HepG2 (cell line): ENCODE measurements around the gene LIN28A. TPM values are rescaled to one million over a fixed set of nuclear protein-coding genes. Genes with fewer than 3 reads are reported as not detected.
A peak's percentile ranks its signal among the peaks of the same experiment; 100 is the strongest.

Source experiments
- ARID2 ChIP-seq: sonication (generic); formaldehyde crosslinking; IDR thresholded peaks from 2 replicates; pipeline ENCODE4 v1.8.1; 2022; ENCODE audit warnings: mild to moderate bottlenecking, missing genetic modification reagents, borderline replicate concordance
- CAMTA2 ChIP-seq: sonication (generic); formaldehyde crosslinking; IDR thresholded peaks from 2 replicates; pipeline ENCODE4 v1.4.0; 2020; ENCODE audit warnings: mild to moderate bottlenecking, missing genetic modification reagents, borderline replicate concordance
- DNMT1 ChIP-seq: sonication (generic); formaldehyde crosslinking; IDR thresholded peaks from 2 replicates; pipeline ENCODE4 v1.5.1; 2020; ENCODE audit warnings: mild to moderate bottlenecking, missing genetic modification reagents
- GFI1 ChIP-seq: sonication (generic); formaldehyde crosslinking; IDR thresholded peaks from 2 replicates; pipeline ENCODE4 v1.5.0; 2020; ENCODE audit warnings: missing genetic modification reagents, mild to moderate bottlenecking, borderline replicate concordance
- ISX ChIP-seq: sonication (generic); formaldehyde crosslinking; conservative IDR thresholded peaks from 2 replicates; pipeline ENCODE4 v1.5.0; 2020; ENCODE audit warnings: missing genetic modification reagents
- NFE2L1 ChIP-seq: sonication (generic); formaldehyde crosslinking; IDR thresholded peaks from 2 replicates; pipeline ENCODE4 v1.4.0; 2020; ENCODE audit warnings: missing genetic modification reagents, mild to moderate bottlenecking, borderline replicate concordance
- NFIC ChIP-seq: IDR thresholded peaks from 2 replicates; pipeline ENCODE4 v1.6.1; 2012; ENCODE audit warnings: mild to moderate bottlenecking, low read length, inconsistent platforms
- NKX3-1 ChIP-seq: sonication (generic); formaldehyde crosslinking; IDR thresholded peaks from 2 replicates; pipeline ENCODE4 v1.5.0; 2020; ENCODE audit warnings: missing genetic modification reagents
- NR3C1 ChIP-seq: sonication (generic); formaldehyde crosslinking; IDR thresholded peaks from 2 replicates; pipeline ENCODE4 v1.4.0; 2020; ENCODE audit warnings: missing genetic modification reagents
- POGZ ChIP-seq: sonication (generic); formaldehyde crosslinking; IDR thresholded peaks from 2 replicates; pipeline ENCODE4 v1.4.0; 2020; ENCODE audit warnings: mild to moderate bottlenecking, missing genetic modification reagents
- RBM39 ChIP-seq: fragments of 200-400 bp; formaldehyde crosslinking; IDR thresholded peaks from one replicate; pipeline ENCODE4 v1.6.1; 2018; ENCODE audit warnings: antibody characterized with exemption, mild to moderate bottlenecking, low read depth, low read length; ENCODE audit not compliant: poor library complexity, severe bottlenecking
- REXO4 ChIP-seq: sonication (generic); formaldehyde crosslinking; IDR thresholded peaks from 2 replicates; pipeline ENCODE4 v1.8.0; 2022; ENCODE audit warnings: missing genetic modification reagents, mild to moderate bottlenecking, borderline replicate concordance
- SNAI1 ChIP-seq: sonication (generic); formaldehyde crosslinking; IDR thresholded peaks from 2 replicates; pipeline ENCODE4 v1.5.0; 2020; ENCODE audit warnings: mild to moderate bottlenecking, missing genetic modification reagents, borderline replicate concordance
- SP140L ChIP-seq: sonication (generic); formaldehyde crosslinking; IDR thresholded peaks from 2 replicates; pipeline ENCODE4 v1.4.0; 2020; ENCODE audit warnings: missing genetic modification reagents, borderline replicate concordance
- SSRP1 ChIP-seq: IDR thresholded peaks from 2 replicates; pipeline ENCODE4 v1.6.1; 2016; ENCODE audit warnings: control low read depth
- STAT6 ChIP-seq: sonication (generic); formaldehyde crosslinking; IDR thresholded peaks from 2 replicates; pipeline ENCODE4 v1.4.0; 2020; ENCODE audit warnings: missing genetic modification reagents, mild to moderate bottlenecking, borderline replicate concordance
- ZBTB43 ChIP-seq: sonication (generic); formaldehyde crosslinking; conservative IDR thresholded peaks from 2 replicates; pipeline ENCODE4 v1.4.0; 2020; ENCODE audit warnings: missing genetic modification reagents
- ZBTB44 ChIP-seq: sonication (generic); formaldehyde crosslinking; IDR thresholded peaks from 2 replicates; pipeline ENCODE4 v1.4.0; 2020; ENCODE audit warnings: missing genetic modification reagents
- ZNF121 ChIP-seq: sonication (generic); formaldehyde crosslinking; IDR thresholded peaks from 2 replicates; pipeline ENCODE4 v1.5.0; 2020; ENCODE audit warnings: mild to moderate bottlenecking, missing genetic modification reagents
- ZNF234 ChIP-seq: sonication (generic); formaldehyde crosslinking; conservative IDR thresholded peaks from 2 replicates; pipeline ENCODE4 v1.5.1; 2020; ENCODE audit warnings: mild to moderate bottlenecking, missing genetic modification reagents
- ZNF317 ChIP-seq: sonication (generic); formaldehyde crosslinking; IDR thresholded peaks from 2 replicates; pipeline ENCODE4 v1.5.0; 2020; ENCODE audit warnings: mild to moderate bottlenecking, missing genetic modification reagents
- ZNF484 ChIP-seq: sonication (generic); formaldehyde crosslinking; IDR thresholded peaks from 2 replicates; pipeline ENCODE4 v1.5.1; 2020; ENCODE audit warnings: mild to moderate bottlenecking, low read depth, missing genetic modification reagents, borderline replicate concordance
- ZNF530 ChIP-seq: sonication (generic); formaldehyde crosslinking; IDR thresholded peaks from 2 replicates; pipeline ENCODE4 v1.5.0; 2020; ENCODE audit warnings: low read depth, mild to moderate bottlenecking, missing genetic modification reagents
- ZNF562 ChIP-seq: sonication (generic); formaldehyde crosslinking; IDR thresholded peaks from 2 replicates; pipeline ENCODE4 v1.8.0; 2022; ENCODE audit warnings: missing genetic modification reagents, borderline replicate concordance
- ZSCAN29 ChIP-seq: sonication (generic); formaldehyde crosslinking; conservative IDR thresholded peaks from 2 replicates; pipeline ENCODE4 v1.4.0; 2020; ENCODE audit warnings: mild to moderate bottlenecking, missing genetic modification reagents
- polyA plus RNA-seq, 8 experiments: library from polyadenylated mRNA; depleted of rRNA in 3 of 8; stranded (reverse) in 7 of 8; unstranded in 1 of 8; fragments of >200 nt; fragmentation: Illumina TruSeq in 4 of 8; extraction: Trizol in 4 of 8; gene quantifications; 2 replicates each; pipeline versions ENCODE4 v1.2.1 to v1.2.3, GENCODE V29; 2011 to 2016; ENCODE audit warnings: low read depth in 4 of 8, missing spikeins in 1 of 8, mixed read lengths in 1 of 8; ENCODE audit not compliant: insufficient read depth in 1 of 8
- total RNA-seq, 5 experiments: library from RNA; depleted of rRNA; stranded (reverse); fragments of >200 nt; fragmentation: Illumina TruSeq; extraction: Trizol; gene quantifications; 2 replicates each; pipeline ENCODE4 v1.2.3, GENCODE V29; 2016; ENCODE audit warnings: low read depth in 1 of 5

Gene LIN28A
- total and polyA plus RNA-seq, 2 of the 13 experiments (the other 11 are each of a cell fraction or from before 2014, with no cell fraction given): not detected

- peak; percentile 95 for TF ChIP-seq STAT6 (CRISPR knock-in tag)
- peak; percentile 99 for TF ChIP-seq ZNF530 (CRISPR knock-in tag)
- peak; percentile 82 for TF ChIP-seq SSRP1 (CRISPR knock-in tag)
- peak; percentile 100 for TF ChIP-seq ISX (CRISPR knock-in tag)
- TF ChIP-seq ZBTB44 (CRISPR knock-in tag): peak; percentile 100
- peak; percentile 95; the same call in 1 of the 2 replicates for TF ChIP-seq ZNF562 (CRISPR knock-in tag)
- peak; percentile 97 for TF ChIP-seq ZNF317
- TF ChIP-seq SP140L (CRISPR knock-in tag): peak; percentile 100
- peak; percentile 100 for TF ChIP-seq NKX3-1
- peak; percentile 95 for TF ChIP-seq GFI1 (CRISPR knock-in tag)
- peak; percentile 98 for TF ChIP-seq NR3C1
- peak; percentile 85 for TF ChIP-seq ZNF121 (CRISPR knock-in tag)
- TF ChIP-seq CAMTA2 (CRISPR knock-in tag): peak; percentile 100
- TF ChIP-seq ZBTB43 (CRISPR knock-in tag): peak; percentile 100
- peak; percentile 100 for TF ChIP-seq ZNF234 (CRISPR knock-in tag)
- TF ChIP-seq POGZ (CRISPR knock-in tag): peak; percentile 54
- peak; percentile 100 for TF ChIP-seq SNAI1 (CRISPR knock-in tag)
- TF ChIP-seq RBM39: no peak
- peak; percentile 99 for TF ChIP-seq REXO4 (CRISPR knock-in tag)
- TF ChIP-seq NFE2L1 (CRISPR knock-in tag): peak; percentile 98
- peak; percentile 99; the same call in 1 of the 2 replicates for TF ChIP-seq ZNF484
- peak; percentile 98 for TF ChIP-seq ZSCAN29
- no peak for TF ChIP-seq NFIC
- peak; percentile 98 for TF ChIP-seq DNMT1 (CRISPR knock-in tag)
- TF ChIP-seq ARID2 (CRISPR knock-in tag): peak; percentile 100
Observed at GRCh38 chr1:26408604-26409003, 2.0 kb upstream of the LIN28A start (continued).
